HepG2 (cell line): Measurements from ENCODE around the gene RPH3AL. TPM values are rescaled to one million over a fixed set of nuclear protein-coding genes. Genes with fewer than 3 reads are reported as not detected.
A peak's percentile ranks its signal among the peaks of the same experiment; 100 is the strongest.

Source experiments
- AHDC1 ChIP-seq: sonication (generic); formaldehyde crosslinking; IDR thresholded peaks from 2 replicates; pipeline ENCODE4 v1.5.1; 2020; ENCODE audit warnings: mild to moderate bottlenecking, missing genetic modification reagents, borderline replicate concordance
- ETV6 ChIP-seq: sonication (generic); formaldehyde crosslinking; conservative IDR thresholded peaks from 2 replicates; pipeline ENCODE4 v1.4.0; 2020; ENCODE audit warnings: missing genetic modification reagents
- FOXP4 ChIP-seq: sonication (generic); formaldehyde crosslinking; IDR thresholded peaks from 2 replicates; pipeline ENCODE4 v1.4.0; 2020; ENCODE audit warnings: missing genetic modification reagents
- MEIS1 ChIP-seq: sonication (generic); formaldehyde crosslinking; IDR thresholded peaks from 2 replicates; pipeline ENCODE4 v1.9.0; 2021; ENCODE audit warnings: mild to moderate bottlenecking, missing genetic modification reagents, moderate library complexity, borderline replicate concordance
- MTERF4 ChIP-seq: sonication (generic); formaldehyde crosslinking; IDR thresholded peaks from 2 replicates; pipeline ENCODE4 v1.8.0; 2023; ENCODE audit warnings: mild to moderate bottlenecking, missing genetic modification reagents
- REL ChIP-seq: sonication (generic); formaldehyde crosslinking; conservative IDR thresholded peaks from 2 replicates; pipeline ENCODE4 v1.8.0; 2022; ENCODE audit warnings: mild to moderate bottlenecking, missing genetic modification reagents, moderate library complexity
- ZBTB26 ChIP-seq: IDR thresholded peaks from 2 replicates; pipeline ENCODE4 v1.6.1; 2016; ENCODE audit warnings: missing compliant biosample characterization, missing genetic modification reagents, borderline replicate concordance
- ZFP90 ChIP-seq: sonication (generic); formaldehyde crosslinking; IDR thresholded peaks from 2 replicates; pipeline ENCODE4 v1.8.0; 2022; ENCODE audit warnings: missing genetic modification reagents, mild to moderate bottlenecking, inconsistent platforms, borderline replicate concordance
- ZNF225 ChIP-seq: sonication (generic); formaldehyde crosslinking; IDR thresholded peaks from 2 replicates; pipeline ENCODE4 v1.4.0; 2020; ENCODE audit warnings: mild to moderate bottlenecking, missing genetic modification reagents
- ZNF264 ChIP-seq: sonication (generic); formaldehyde crosslinking; IDR thresholded peaks from 2 replicates; pipeline ENCODE4 v1.4.0; 2020; ENCODE audit warnings: missing genetic modification reagents
- ZNF335 ChIP-seq: sonication (generic); formaldehyde crosslinking; IDR thresholded peaks from 2 replicates; pipeline ENCODE4 v1.4.0; 2020; ENCODE audit warnings: missing genetic modification reagents
- ZNF33B ChIP-seq: sonication (generic); formaldehyde crosslinking; IDR thresholded peaks from 2 replicates; pipeline ENCODE4 v1.5.1; 2020; ENCODE audit warnings: mild to moderate bottlenecking, missing genetic modification reagents
- ZNF598 ChIP-seq: sonication (generic); formaldehyde crosslinking; IDR thresholded peaks from 2 replicates; pipeline ENCODE4 v1.5.1; 2020; ENCODE audit warnings: mild to moderate bottlenecking, missing genetic modification reagents, borderline replicate concordance
- ZNF891 ChIP-seq: sonication (generic); formaldehyde crosslinking; IDR thresholded peaks from 2 replicates; pipeline ENCODE4 v1.5.0; 2020; ENCODE audit warnings: mild to moderate bottlenecking, missing genetic modification reagents
- polyA plus RNA-seq, 8 experiments: library from polyadenylated mRNA; depleted of rRNA in 3 of 8; stranded (reverse) in 7 of 8; unstranded in 1 of 8; fragments of >200 nt; fragmentation: Illumina TruSeq in 4 of 8; extraction: Trizol in 4 of 8; gene quantifications; 2 replicates each; pipeline versions ENCODE4 v1.2.1 to v1.2.3, GENCODE V29; 2011 to 2016; ENCODE audit warnings: low read depth in 4 of 8, missing spikeins in 1 of 8, mixed read lengths in 1 of 8; ENCODE audit not compliant: insufficient read depth in 1 of 8
- total RNA-seq, 5 experiments: library from RNA; depleted of rRNA; stranded (reverse); fragments of >200 nt; fragmentation: Illumina TruSeq; extraction: Trizol; gene quantifications; 2 replicates each; pipeline ENCODE4 v1.2.3, GENCODE V29; 2016; ENCODE audit warnings: low read depth in 1 of 5
- TF ChIP-seq, protein P1 (sequence below): sonication (generic); formaldehyde crosslinking; IDR thresholded peaks from 2 replicates; pipeline ENCODE4 v1.8.1; 2023; ENCODE audit warnings: mild to moderate bottlenecking, missing genetic modification reagents
- TF ChIP-seq, protein P2 (sequence below): sonication (generic); formaldehyde crosslinking; IDR thresholded peaks from 2 replicates; pipeline ENCODE4 v1.9.0; 2021; ENCODE audit warnings: missing genetic modification reagents, borderline replicate concordance

The RPH3AL gene
- total and polyA plus RNA-seq, 2 of the 13 experiments (the other 11 are each of a cell fraction or from before 2014, with no cell fraction given): 7.8 to 16.4 TPM

DNA sequence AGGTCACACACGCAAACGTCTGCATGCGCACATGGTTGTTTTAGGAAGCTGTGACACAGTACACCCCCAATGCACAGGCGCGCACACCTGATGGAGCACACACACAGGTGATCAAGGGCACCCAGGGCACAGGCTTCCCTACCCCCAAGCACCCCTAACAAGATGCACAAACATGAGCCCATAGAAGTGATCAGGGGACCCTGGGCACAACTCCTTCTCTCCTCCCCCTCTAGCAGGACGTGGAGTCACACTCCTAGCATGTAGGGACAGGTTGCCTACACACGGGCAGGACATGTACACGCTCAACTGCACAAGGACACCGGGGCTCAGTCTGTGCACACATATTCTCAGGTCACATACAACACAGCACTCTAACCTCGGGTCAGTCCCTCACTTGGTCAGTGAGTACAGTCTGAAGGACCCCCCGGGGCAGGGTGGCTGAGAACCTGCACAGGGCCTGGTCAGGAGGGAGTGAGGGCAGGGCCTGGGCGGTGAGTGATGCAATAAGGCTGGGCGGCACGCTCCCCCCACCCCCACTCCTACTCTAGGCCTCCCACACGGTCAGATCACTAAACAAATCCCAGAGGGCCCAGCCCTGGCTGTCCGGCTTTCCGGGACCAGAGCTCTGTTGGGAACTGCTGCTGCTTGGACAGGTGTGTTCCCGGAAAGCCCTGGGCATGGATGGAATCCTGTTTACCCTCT is 170.4 kb downstream of the RPH3AL start (continued):
- peak; percentile 46; the same call in 1 of the 2 replicates for TF ChIP-seq FOXP4 (CRISPR knock-in tag)
- TF ChIP-seq MTERF4 (CRISPR knock-in tag): no peak
- no peak for TF ChIP-seq ETV6 (CRISPR knock-in tag)
- TF ChIP-seq, protein P1, sequence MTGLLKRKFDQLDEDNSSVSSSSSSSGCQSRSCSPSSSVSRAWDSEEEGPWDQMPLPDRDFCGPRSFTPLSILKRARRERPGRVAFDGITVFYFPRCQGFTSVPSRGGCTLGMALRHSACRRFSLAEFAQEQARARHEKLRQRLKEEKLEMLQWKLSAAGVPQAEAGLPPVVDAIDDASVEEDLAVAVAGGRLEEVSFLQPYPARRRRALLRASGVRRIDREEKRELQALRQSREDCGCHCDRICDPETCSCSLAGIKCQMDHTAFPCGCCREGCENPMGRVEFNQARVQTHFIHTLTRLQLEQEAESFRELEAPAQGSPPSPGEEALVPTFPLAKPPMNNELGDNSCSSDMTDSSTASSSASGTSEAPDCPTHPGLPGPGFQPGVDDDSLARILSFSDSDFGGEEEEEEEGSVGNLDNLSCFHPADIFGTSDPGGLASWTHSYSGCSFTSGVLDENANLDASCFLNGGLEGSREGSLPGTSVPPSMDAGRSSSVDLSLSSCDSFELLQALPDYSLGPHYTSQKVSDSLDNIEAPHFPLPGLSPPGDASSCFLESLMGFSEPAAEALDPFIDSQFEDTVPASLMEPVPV (CRISPR knock-in tag): no peak
- TF ChIP-seq ZBTB26 (CRISPR knock-in tag): no peak
- no peak for TF ChIP-seq MEIS1 (CRISPR knock-in tag)
- TF ChIP-seq ZNF598 (CRISPR knock-in tag): no peak
- no peak for TF ChIP-seq ZNF264 (CRISPR knock-in tag)
- no peak for TF ChIP-seq REL (CRISPR knock-in tag)
- no peak for TF ChIP-seq AHDC1 (CRISPR knock-in tag)
- no peak for TF ChIP-seq ZNF335
- TF ChIP-seq ZNF891 (CRISPR knock-in tag): no peak
- no peak for TF ChIP-seq ZFP90 (CRISPR knock-in tag)
- TF ChIP-seq ZNF225 (CRISPR knock-in tag): no peak
- TF ChIP-seq, protein P2, sequence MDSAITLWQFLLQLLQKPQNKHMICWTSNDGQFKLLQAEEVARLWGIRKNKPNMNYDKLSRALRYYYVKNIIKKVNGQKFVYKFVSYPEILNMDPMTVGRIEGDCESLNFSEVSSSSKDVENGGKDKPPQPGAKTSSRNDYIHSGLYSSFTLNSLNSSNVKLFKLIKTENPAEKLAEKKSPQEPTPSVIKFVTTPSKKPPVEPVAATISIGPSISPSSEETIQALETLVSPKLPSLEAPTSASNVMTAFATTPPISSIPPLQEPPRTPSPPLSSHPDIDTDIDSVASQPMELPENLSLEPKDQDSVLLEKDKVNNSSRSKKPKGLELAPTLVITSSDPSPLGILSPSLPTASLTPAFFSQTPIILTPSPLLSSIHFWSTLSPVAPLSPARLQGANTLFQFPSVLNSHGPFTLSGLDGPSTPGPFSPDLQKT (CRISPR knock-in tag): no peak
- no peak for TF ChIP-seq ZNF33B (CRISPR knock-in tag)
